Pulmonary artery endothelial cell (primary cell): ENCODE data around the gene CLEC3B. TPM values are rescaled to one million over a fixed set of nuclear protein-coding genes. Genes with fewer than 3 reads are reported as not detected.
A peak's percentile ranks its signal among the peaks of the same experiment; 100 is the strongest.
"Not testable (repeated sequence)": the region's sequence is repeated elsewhere in the genome, so short reads cannot be mapped to it uniquely, and the experiment has no call there.

ENCODE experiments used
- DNase-seq: peaks from one replicate; pipeline ENCODE4 v3.0.0-alpha.2; 2011; ENCODE audit warnings: low read depth, low spot score
- total RNA-seq: library from RNA; depleted of rRNA; stranded (reverse); fragments of >200 nt; gene quantifications from 2 replicates; pipeline ENCODE4 v1.2.3, GENCODE V29; 2014

Gene CLEC3B
- total RNA-seq, 1 donor from 2014 or later, result 0.26 TPM

- DNase-seq, result no peak
These were observed 8.6 kb downstream of the CLEC3B start for GRCh38 chr3:45034612-45035252.

DNA sequence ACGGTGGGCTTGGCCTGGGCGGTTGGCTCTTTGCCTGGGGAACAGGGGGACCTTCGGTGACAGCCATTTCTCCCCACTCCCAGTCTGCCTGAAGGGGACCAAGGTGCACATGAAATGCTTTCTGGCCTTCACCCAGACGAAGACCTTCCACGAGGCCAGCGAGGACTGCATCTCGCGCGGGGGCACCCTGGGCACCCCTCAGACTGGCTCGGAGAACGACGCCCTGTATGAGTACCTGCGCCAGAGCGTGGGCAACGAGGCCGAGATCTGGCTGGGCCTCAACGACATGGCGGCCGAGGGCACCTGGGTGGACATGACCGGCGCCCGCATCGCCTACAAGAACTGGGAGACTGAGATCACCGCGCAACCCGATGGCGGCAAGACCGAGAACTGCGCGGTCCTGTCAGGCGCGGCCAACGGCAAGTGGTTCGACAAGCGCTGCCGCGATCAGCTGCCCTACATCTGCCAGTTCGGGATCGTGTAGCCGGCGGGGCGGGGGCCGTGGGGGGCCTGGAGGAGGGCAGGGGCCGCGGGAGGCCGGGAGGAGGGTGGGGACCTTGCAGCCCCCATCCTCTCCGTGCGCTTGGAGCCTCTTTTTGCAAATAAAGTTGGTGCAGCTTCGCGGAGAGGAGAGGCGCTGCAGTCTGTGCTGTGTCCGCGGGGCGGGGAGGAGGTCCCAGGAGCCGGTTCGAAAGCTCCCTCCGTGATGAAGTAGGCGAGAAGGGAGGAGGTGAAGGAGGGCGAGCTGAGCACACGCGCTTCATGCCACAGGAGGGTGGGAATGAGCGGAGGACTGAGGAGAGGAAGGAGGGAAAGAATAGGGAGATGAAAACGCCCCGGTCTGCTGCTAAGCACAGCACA lies 9.6 kb downstream of the CLEC3B start:
- DNase-seq, result no peak

GRCh38 chr3:45037720-45038455 lies 11.8 kb downstream of the CLEC3B start:
- peak; percentile 76 for DNase-seq

DNA sequence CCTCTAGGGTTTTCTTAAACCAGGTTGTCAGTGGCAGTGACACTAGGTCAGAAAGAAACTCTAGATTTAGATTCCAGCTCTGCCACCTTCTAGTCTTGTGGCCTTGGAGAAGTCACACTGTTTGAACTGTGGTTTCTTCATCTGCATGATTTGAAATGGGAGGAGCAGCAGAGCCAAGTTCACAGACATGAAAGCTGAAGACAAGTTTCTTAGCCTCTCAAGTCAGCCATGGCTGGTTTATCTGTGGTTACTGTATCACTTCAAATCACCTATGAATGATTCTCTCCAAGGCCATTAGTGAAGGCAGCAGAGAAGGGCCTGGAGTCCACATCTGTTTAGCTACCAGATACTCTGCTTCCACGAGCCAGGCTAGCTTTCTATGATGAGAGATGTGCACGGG lies 15.6 kb downstream of the CLEC3B start:
- no peak for DNase-seq

DNA sequence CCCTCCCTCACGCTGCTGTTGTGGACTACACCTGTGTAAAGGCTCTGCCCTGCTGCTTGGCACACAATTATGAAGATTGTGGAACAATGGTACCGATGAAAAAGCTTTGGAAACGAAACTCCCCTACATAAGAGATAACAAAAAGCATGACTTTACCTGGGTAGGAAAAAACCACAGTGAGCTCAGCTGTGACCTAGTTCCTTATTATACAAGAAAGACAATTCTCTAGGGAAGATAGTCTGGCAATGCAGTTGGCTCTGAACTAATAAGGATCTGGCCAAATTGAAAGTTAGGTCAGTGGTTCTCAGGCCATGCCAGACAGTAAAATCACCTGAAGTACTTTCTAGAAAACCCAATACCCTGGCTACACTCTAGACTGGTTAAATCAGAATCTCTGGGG lies 16.1 kb downstream of the CLEC3B start:
- DNase-seq, result no peak

DNA sequence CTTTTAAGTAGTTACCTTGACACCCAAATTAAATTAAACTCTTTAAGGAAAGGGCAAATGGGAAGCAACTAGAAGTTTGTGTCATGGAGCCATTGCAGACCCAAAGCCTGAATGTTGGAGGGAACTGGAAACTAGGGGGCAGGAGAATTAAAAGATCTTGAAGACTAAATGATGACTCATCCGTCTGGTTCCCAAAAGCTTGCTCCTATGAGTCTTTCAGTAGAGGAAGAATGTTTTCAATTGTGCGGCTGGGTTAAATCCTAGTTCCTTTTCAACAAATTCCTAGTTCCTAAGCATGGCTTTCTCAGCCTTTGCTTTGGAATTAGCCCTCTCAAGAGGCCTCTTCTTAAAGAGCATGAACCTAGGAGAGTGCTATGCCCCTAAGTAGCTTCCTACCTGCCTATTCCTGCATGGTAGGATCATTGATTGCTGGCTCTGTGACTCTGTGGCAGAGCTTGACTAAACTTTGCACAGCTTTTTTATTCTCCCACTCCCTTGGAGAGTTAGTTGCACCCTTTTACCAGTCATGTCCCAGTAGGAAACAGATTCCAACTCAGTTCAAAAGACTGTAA lies 17.7 kb downstream of the CLEC3B start:
- DNase-seq, result no peak

GRCh38 chr3:45048244-45048643 lies 22.1 kb downstream of the CLEC3B start:
- DNase-seq, result no peak

GRCh38 chr3:45049807-45050206 lies 23.7 kb downstream of the CLEC3B start:
- no peak for DNase-seq

GRCh38 chr3:45051685-45052084 lies 25.6 kb downstream of the CLEC3B start:
- DNase-seq, result no peak

- not testable (repeated sequence) for DNase-seq
These were observed 27.7 kb downstream of the CLEC3B start for GRCh38 chr3:45053805-45054195.

- DNase-seq, result no peak
These were observed 28.2 kb downstream of the CLEC3B start for GRCh38 chr3:45054196-45054857.

- no peak for DNase-seq
These were observed 28.9 kb downstream of the CLEC3B start for GRCh38 chr3:45055032-45055410.

GRCh38 chr3:45055411-45056143 lies 29.5 kb downstream of the CLEC3B start:
- no peak for DNase-seq

- DNase-seq, result no peak
These were observed 30.7 kb downstream of the CLEC3B start for GRCh38 chr3:45056608-45057301.

DNA sequence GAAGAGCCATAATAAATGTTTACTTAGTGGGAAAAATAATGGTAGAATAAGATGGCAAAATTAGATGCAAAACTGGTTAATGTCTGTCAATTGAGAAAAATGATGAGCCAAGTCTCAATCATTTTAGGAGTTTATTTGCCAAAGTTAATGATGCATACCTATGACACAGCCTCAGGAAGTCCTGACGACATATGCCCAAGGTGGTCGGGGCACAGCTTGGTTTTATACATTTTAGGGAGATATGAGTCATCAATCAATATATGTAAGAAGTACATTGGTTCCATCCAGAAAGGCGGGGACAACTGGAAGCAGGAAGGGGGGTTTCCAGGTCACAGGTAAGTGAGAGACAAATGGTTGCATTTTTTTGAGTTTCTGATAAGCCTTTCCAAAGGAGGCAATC lies 31.5 kb downstream of the CLEC3B start:
- no peak for DNase-seq

GRCh38 chr3:45059132-45059531 lies 33.0 kb downstream of the CLEC3B start:
- DNase-seq, result no peak

DNA sequence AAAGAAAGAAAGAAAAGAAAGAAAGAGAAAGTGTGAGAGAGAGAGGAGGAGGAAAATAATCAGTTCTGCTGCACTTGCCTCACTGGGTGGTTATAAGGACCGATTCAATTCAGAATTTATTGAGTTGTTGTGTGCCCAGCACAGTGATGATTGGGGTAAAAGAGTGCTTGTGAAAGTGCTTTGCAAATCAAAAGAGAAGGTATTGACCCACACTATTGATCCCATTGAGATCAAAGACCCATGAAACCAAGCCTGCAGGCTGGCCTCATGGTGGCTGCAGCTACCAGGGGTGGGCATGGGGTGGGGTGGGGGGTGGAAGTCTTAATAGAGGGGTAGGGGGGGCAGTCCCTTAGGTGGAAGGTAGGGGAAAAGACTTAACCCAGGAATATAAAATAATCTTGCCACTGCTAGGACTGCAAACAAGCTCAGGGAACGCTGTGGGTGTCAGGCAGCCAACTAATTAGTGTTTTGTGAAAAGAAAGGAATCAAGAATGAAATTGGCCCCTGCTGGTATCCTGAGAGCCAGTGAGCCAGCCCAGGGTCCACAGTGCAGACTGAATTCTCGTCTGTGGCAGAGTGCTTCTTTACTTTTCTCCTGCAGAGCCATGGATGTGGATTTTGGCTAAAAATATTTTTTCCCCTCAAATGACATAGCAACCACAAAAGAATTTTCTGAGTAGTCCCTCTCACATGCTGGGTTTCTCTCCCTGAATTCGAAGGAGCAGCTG lies 34.2 kb downstream of the CLEC3B start:
- no peak for DNase-seq

- DNase-seq, result no peak
These were observed 36.6 kb downstream of the CLEC3B start for GRCh38 chr3:45062697-45063070.
